Measurements from ENCODE around the gene NSL1. TPM values are rescaled to one million over a fixed set of nuclear protein-coding genes. Genes with fewer than 3 reads are reported as not detected.

NSL1 gene
- total and polyA plus RNA-seq, 9 of the 15 experiments (the other 6 are each of a cell fraction or from before 2014, with no cell fraction given): 53.5 to 108 (median 59.1) TPM

DNA sequence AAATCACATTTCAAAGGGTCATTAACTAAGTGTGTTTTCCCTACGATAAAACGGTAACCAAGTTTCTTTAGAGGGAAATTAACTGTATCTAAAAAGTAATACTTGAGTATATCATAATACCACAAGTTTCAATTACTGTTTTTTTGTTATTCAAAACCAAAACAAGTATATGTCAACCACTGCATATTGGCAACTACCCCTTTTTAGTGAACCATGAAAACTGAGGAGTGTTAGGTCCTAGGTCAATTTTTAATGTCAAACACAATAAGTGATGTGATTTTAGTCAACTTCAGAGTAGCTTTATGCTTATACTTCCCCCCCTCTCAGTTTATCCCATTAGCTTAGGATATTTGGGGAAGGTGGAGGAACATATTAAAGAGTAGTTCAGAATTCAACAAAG, 10.4 kb downstream of the NSL1 start:
- no peak for DNase-seq (ENCODE audit: extremely low read depth in 1 of 4, low spot score in 3 of 4)
- Histone ChIP-seq H3K9me1 (ENCODE audit: control insufficient read depth, insufficient read depth, low read length) (no peaks in the 10 kb centered on the region), H3K36me3 (ENCODE audit: control insufficient read depth, insufficient read depth, low read length) (peaks cover 61% of the 10 kb centered on the region), H3K9ac (ENCODE audit: insufficient read depth in 1 of 2, low read depth in 2 of 2, low read length in 2 of 2) (no peak overlapping the region), H3K9me3 (replicated peaks; ENCODE audit: control insufficient read depth, insufficient read depth, low read depth, low read length) (no peaks in the 10 kb centered on the region), H3K4me1 (replicated peaks in 1 of 2; ENCODE audit: control insufficient read depth in 2 of 2, insufficient read depth in 2 of 2, low read length in 2 of 2) (no peaks in the 10 kb centered on the region), H3K4me3 (no peak overlapping the region), H2AFZ (ENCODE audit: low read depth, low read length) (no peak overlapping the region), H3K4me2 (ENCODE audit: insufficient read depth, low read length) (no peak overlapping the region), H3K27ac (ENCODE audit: extremely low read depth, low read depth, low read length) (no peak overlapping the region), H3K27me3 (ENCODE audit: control insufficient read depth in 2 of 2, insufficient read depth in 2 of 2, low read length in 2 of 2) (no peaks in the 10 kb centered on the region), H3K79me2 (ENCODE audit: control insufficient read depth, insufficient read depth, low read length) (no peaks in the 10 kb centered on the region), H4K20me1 (replicated peaks; ENCODE audit: control insufficient read depth, insufficient read depth, low read length) (no peaks in the 10 kb centered on the region)
- no peak for FAIRE-seq
- CTCF ChIA-PET (ENCODE audit: low intra/inter-chr PET ratio): interaction anchor here (1.0 to 2.3 kb wide), 3 partner anchors 31 to 718 kb away, joined by 3 to 7 read pairs (median 5); no protein-coding TSS in a partner anchor
- in situ Hi-C loops (cut with MboI): no loop called here
- no peak for ATAC-seq
- POLR2A ChIA-PET: interaction anchor here (0.6 to 1.1 kb wide), 2 partner anchors 12 to 19 kb away, joined by 3 read pairs; no protein-coding TSS in a partner anchor
- 92% methylated on average over 2 of the region's 2 CpGs for WGBS (ENCODE audit: insufficient coverage, low coverage, missing lambda C conversion rate)
- intact Hi-C loops (cut with micrococcal nuclease): loop anchor here (5.0 kb wide), 1 partner anchor 324 kb away; no protein-coding TSS in a partner anchor
- no TSS peak for BruUV-seq (replicated peaks)
- TF ChIP-seq POU5F1 (IDR thresholded peaks at IDR 0.05; ENCODE audit: borderline replicate concordance, low read depth, low read length, partially characterized antibody) (no peak), STAG1 (CRISPR knock-in tag; IDR thresholded peaks at IDR 0.05; ENCODE audit: borderline replicate concordance) (no peak), SAFB2 (IDR thresholded peaks at IDR 0.05; ENCODE audit: borderline replicate concordance, low read depth, low read length, severe bottlenecking) (no peak), TEAD2 (tag; IDR thresholded peaks at IDR 0.05) (no peak), ZNF431 (CRISPR knock-in tag; IDR thresholded peaks at IDR 0.05) (no peak), ARID2 (IDR thresholded peaks at IDR 0.05) (no peak), ZNF354B (CRISPR knock-in tag; IDR thresholded peaks at IDR 0.05) (no peak), NR3C1 (CRISPR knock-in tag; IDR thresholded peaks at IDR 0.05) (no peak), ZNF408 (CRISPR knock-in tag; IDR thresholded peaks at IDR 0.05; ENCODE audit: low read depth) (no peak), HNRNPL (IDR thresholded peaks at IDR 0.05; ENCODE audit: low read depth, low read length) (no peak), SMC3 (conservative IDR thresholded peaks at IDR 0.05; ENCODE audit: insufficient read depth, low read depth, low read length) (no peak)
- TF ChIP-seq, protein P1, sequence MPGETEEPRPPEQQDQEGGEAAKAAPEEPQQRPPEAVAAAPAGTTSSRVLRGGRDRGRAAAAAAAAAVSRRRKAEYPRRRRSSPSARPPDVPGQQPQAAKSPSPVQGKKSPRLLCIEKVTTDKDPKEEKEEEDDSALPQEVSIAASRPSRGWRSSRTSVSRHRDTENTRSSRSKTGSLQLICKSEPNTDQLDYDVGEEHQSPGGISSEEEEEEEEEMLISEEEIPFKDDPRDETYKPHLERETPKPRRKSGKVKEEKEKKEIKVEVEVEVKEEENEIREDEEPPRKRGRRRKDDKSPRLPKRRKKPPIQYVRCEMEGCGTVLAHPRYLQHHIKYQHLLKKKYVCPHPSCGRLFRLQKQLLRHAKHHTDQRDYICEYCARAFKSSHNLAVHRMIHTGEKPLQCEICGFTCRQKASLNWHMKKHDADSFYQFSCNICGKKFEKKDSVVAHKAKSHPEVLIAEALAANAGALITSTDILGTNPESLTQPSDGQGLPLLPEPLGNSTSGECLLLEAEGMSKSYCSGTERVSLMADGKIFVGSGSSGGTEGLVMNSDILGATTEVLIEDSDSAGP (CRISPR knock-in tag; IDR thresholded peaks at IDR 0.05): no peak

All from K562 (cell line).